ENCODE measurements around the gene WNT16. TPM values are rescaled to one million over a fixed set of nuclear protein-coding genes. Genes with fewer than 3 reads are reported as not detected.

WNT16 gene
- total RNA-seq, 1 experiment from 2014 or later, result not detected

DNA sequence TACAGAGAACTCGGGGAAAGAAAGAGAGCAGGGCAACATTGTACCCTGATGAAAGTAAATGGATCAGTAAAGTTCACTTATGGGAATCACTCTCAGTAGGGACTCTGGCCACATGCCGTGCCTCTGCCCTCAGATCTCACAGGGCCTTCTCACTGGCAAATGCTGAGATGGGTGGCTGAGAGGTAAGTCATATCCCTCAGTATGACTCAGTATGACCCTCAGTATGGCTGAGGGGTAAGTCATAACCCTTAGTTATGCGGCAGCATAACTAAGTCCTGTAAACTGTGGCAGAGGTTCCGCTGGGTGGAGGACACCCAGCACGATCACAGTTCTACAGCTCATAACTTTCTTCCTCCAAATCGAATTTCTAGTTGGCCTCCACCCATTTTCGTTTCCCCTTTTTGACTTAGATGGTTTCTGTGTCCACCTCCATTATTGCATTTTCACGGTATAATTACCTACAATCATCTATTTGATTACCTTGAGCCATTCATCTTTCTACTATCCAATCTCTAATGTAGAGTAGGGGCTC, 26.5 kb upstream of the WNT16 start:
- no peak overlapping the region for H3K4me2 ChIP-seq (ENCODE audit: insufficient read depth, insufficient read length, low read length)
- no peak overlapping the region for H3K27ac ChIP-seq (ENCODE audit: insufficient read length, low read depth, low read length)
- WGBS (ENCODE audit: extremely low coverage, insufficient read length, low lambda C conversion rate), result no CpG with 5 or more reads among the region's 8 CpGs
- H3K56ac ChIP-seq (ENCODE audit: insufficient read length, low read depth, low read length), result no peak overlapping the region
- no peak overlapping the region for H3K23ac ChIP-seq (ENCODE audit: insufficient read length, low read depth, low read length)
- H2BK12ac ChIP-seq (ENCODE audit: insufficient read length, low read depth, low read length), result no peak overlapping the region
- H3K79me2 ChIP-seq (ENCODE audit: insufficient read depth, low read length), result no peaks in the 10 kb centered on the region
- no peaks in the 10 kb centered on the region for H3K23me2 ChIP-seq (ENCODE audit: insufficient read length, low read depth, low read length, poor library complexity, severe bottlenecking)
- H2AK5ac ChIP-seq (ENCODE audit: insufficient read length, low read length), result no peak overlapping the region
- Mint-ChIP-seq H3K9me3 (no peaks in the 10 kb centered on the region), H3K27me3 (ENCODE audit: low read depth) (no peaks in the 10 kb centered on the region), H3K4me1 (peaks cover 5% of the 10 kb centered on the region in 2 experiments), H3K27ac (no peak overlapping the region), H3K36me3 (ENCODE audit: insufficient read depth in 1 of 3, low read depth in 3 of 3) (no peaks in the 10 kb centered on the region), H3K4me3 (no peak overlapping the region)
- no peak overlapping the region for H2BK120ac ChIP-seq (ENCODE audit: low read depth, low read length, poor library complexity, severe bottlenecking)
- no peak overlapping the region for H3K14ac ChIP-seq (ENCODE audit: insufficient read depth, low read length)
- H4K91ac ChIP-seq (ENCODE audit: insufficient read length, low read depth, low read length), result no peak overlapping the region
- no peaks in the 10 kb centered on the region for H3K79me1 ChIP-seq (ENCODE audit: insufficient read depth, low read depth, low read length, poor library complexity, severe bottlenecking)
- H3K9ac ChIP-seq (ENCODE audit: extremely low read depth, insufficient read length, low read length), result no peak overlapping the region
- H3K4me1 ChIP-seq (ENCODE audit: insufficient read depth, low read length), result no peaks in the 10 kb centered on the region
- TF ChIP-seq, protein P1, sequence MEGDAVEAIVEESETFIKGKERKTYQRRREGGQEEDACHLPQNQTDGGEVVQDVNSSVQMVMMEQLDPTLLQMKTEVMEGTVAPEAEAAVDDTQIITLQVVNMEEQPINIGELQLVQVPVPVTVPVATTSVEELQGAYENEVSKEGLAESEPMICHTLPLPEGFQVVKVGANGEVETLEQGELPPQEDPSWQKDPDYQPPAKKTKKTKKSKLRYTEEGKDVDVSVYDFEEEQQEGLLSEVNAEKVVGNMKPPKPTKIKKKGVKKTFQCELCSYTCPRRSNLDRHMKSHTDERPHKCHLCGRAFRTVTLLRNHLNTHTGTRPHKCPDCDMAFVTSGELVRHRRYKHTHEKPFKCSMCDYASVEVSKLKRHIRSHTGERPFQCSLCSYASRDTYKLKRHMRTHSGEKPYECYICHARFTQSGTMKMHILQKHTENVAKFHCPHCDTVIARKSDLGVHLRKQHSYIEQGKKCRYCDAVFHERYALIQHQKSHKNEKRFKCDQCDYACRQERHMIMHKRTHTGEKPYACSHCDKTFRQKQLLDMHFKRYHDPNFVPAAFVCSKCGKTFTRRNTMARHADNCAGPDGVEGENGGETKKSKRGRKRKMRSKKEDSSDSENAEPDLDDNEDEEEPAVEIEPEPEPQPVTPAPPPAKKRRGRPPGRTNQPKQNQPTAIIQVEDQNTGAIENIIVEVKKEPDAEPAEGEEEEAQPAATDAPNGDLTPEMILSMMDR (conservative IDR thresholded peaks at IDR 0.05), result no peak
- no peak overlapping the region for H2BK20ac ChIP-seq (ENCODE audit: low read depth, low read length, poor library complexity, severe bottlenecking)
- no peak overlapping the region for H4K5ac ChIP-seq (ENCODE audit: insufficient read length, low read depth, low read length)
- H3T11ph ChIP-seq (ENCODE audit: low read length), result no peak overlapping the region
- no peak overlapping the region for H2AFZ ChIP-seq (ENCODE audit: low read length)
- no peaks in the 10 kb centered on the region for H3K9me3 ChIP-seq (ENCODE audit: control insufficient read depth, low read depth, low read length)
- H3K27me3 ChIP-seq (ENCODE audit: insufficient read depth, low read length), result no peaks in the 10 kb centered on the region
- DNase-seq, result no peak
- no peak overlapping the region for H3K4ac ChIP-seq (ENCODE audit: low read depth, low read length)
- H4K20me1 ChIP-seq (ENCODE audit: control insufficient read depth, insufficient read depth, insufficient read length), result no peaks in the 10 kb centered on the region
- H2BK5ac ChIP-seq (ENCODE audit: insufficient read length, low read length), result no peak overlapping the region
- no peak overlapping the region for H4K8ac ChIP-seq (replicated peaks; ENCODE audit: insufficient read length, low read depth, low read length)
- H2BK15ac ChIP-seq (ENCODE audit: low read depth, low read length), result no peak overlapping the region
- no peak overlapping the region for H3K18ac ChIP-seq (ENCODE audit: insufficient read length, low read depth, low read length)
